K562 (cell line): ENCODE data around the gene PPM1N. TPM values are rescaled to one million over a fixed set of nuclear protein-coding genes. Genes with fewer than 3 reads are reported as not detected.

Source experiments
- ADNP ChIP-seq: fragments of 200-800 bp; sonication (Bioruptor generic); IDR thresholded peaks from 2 replicates; pipeline ENCODE4 v1.6.1; 2016; ENCODE audit warnings: missing genetic modification characterization, missing compliant biosample characterization
- E2F6 ChIP-seq, 2 experiments: IDR thresholded peaks; 2 replicates each; pipeline ENCODE4 v1.6.1; 2011; ENCODE audit warnings: borderline replicate concordance in 1 of 2, control low read depth in 1 of 2, low read depth in 1 of 2, low read length in 1 of 2, mild to moderate bottlenecking in 1 of 2, mixed read lengths in 1 of 2, moderate library complexity in 1 of 2; ENCODE audit not compliant: insufficient read depth in 1 of 2, insufficient read length in 1 of 2, poor library complexity in 1 of 2, severe bottlenecking in 1 of 2; ENCODE audit errors: extremely low read depth in 1 of 2
- GABPB2 ChIP-seq: fragments of 250-450 bp; sonication (Bioruptor Pico); conservative IDR thresholded peaks from 2 replicates; pipeline ENCODE4 v1.5.1; 2021; ENCODE audit warnings: mild to moderate bottlenecking
- GTF2F1 ChIP-seq: IDR thresholded peaks from 2 replicates; pipeline ENCODE4 v1.6.1; 2011; ENCODE audit warnings: low read depth, low read length, improper control_type of control experiment
- HDAC1 ChIP-seq, 2 experiments: fragments of 450-650 bp; IDR thresholded peaks; 2 replicates each; pipeline ENCODE4 v1.6.1; 2016 to 2017; ENCODE audit warnings: inconsistent platforms in 1 of 2, mild to moderate bottlenecking in 1 of 2, moderate library complexity in 1 of 2
- ILF3 ChIP-seq: fragments of 450-650 bp; IDR thresholded peaks from 2 replicates; pipeline ENCODE4 v1.6.1; 2018; ENCODE audit warnings: antibody characterized with exemption, mild to moderate bottlenecking, moderate library complexity, borderline replicate concordance
- MAFK ChIP-seq: IDR thresholded peaks from 2 replicates; pipeline ENCODE4 v1.6.1; 2011; ENCODE audit warnings: low read length, improper control_type of control experiment
- MNT ChIP-seq, 2 experiments: fragments of 450-650 bp; conservative IDR thresholded peaks; 2 replicates each; pipeline ENCODE4 v1.6.1; 2017; ENCODE audit warnings: mild to moderate bottlenecking in 2 of 2, moderate library complexity in 2 of 2
- RBM25 ChIP-seq: fragments of 200-400 bp; formaldehyde crosslinking; IDR thresholded peaks from 2 replicates; pipeline ENCODE4 v1.6.1; 2018; ENCODE audit warnings: low read length, low read depth, moderate library complexity; ENCODE audit not compliant: severe bottlenecking
- RCOR1 ChIP-seq, 2 experiments: IDR thresholded peaks; 2 replicates each; pipeline ENCODE4 v1.6.1; 2012; ENCODE audit warnings: low read depth in 2 of 2, low read length in 2 of 2, borderline replicate concordance in 1 of 2, improper control_type of control experiment in 1 of 2
- SUPT5H ChIP-seq: fragments of 450-650 bp; IDR thresholded peaks from 2 replicates; pipeline ENCODE4 v1.6.1; 2016
- ZNF23 ChIP-seq: fragments of 250-450 bp; sonication (Bioruptor Pico); IDR thresholded peaks from 2 replicates; pipeline ENCODE4 v1.4.0; 2020; ENCODE audit warnings: mild to moderate bottlenecking
- polyA plus RNA-seq, 8 experiments: library from polyadenylated mRNA; depleted of rRNA in 4 of 8; stranded (reverse) in 5 of 8; unstranded in 3 of 8; fragments of >200 nt; fragmentation: Nextera tagmentation in 2 of 8; fragmentation: Illumina TruSeq in 1 of 8; extraction: Ambion mirVana in 2 of 8; extraction: Trizol in 1 of 8; gene quantifications; 2 replicates each; pipeline versions ENCODE4 v1.2.1 to v1.2.3, GENCODE V29; 2011 to 2014; ENCODE audit warnings: inconsistent platforms in 1 of 8, missing spikeins in 1 of 8
- total RNA-seq, 7 experiments: library from RNA; depleted of rRNA in 6 of 7; stranded (reverse); fragments of >200 nt in 6 of 7; fragmentation: Illumina TruSeq in 2 of 7; extraction: Trizol in 2 of 7; gene quantifications; 2 replicates each; pipeline versions ENCODE4 v1.2.1 to v1.2.3, GENCODE V29; 2011 to 2021; ENCODE audit warnings: low replicate concordance in 1 of 7
- TF ChIP-seq, protein P1 (sequence below): IDR thresholded peaks from 3 replicates; pipeline ENCODE4 v1.6.1; 2011; ENCODE audit warnings: borderline replicate concordance, mild to moderate bottlenecking, moderate library complexity; ENCODE audit not compliant: insufficient read length; ENCODE audit errors: extremely low read depth

PPM1N gene
- total and polyA plus RNA-seq, 9 of the 15 experiments (the other 6 are each of a cell fraction or from before 2014, with no cell fraction given) = 4.5 to 15.6 (median 8.7) TPM

DNA sequence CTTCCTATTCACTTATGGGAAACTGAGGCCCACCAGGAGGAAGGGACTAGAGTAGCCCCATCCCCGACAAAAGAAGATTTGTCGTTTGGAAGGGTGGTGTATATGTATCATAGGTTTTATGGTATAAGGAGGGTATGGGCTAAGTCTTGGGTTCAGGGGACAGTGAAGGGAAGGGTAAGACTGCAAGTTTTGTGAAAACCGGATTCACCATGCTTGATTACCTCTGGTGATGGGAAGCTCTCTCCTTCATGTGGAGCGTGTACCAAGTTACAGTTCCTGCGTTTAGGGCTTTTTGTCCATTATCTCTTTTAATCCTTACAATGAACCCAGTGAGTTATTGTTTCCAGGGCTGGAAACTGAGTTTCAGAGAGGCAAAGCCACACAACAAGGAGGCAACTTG lies 12.8 kb downstream of the PPM1N start (continued):
- TF ChIP-seq E2F6 (IDR thresholded peaks at IDR 0.05; ENCODE audit: borderline replicate concordance in 1 of 2, extremely low read depth in 1 of 2, insufficient read depth in 1 of 2, insufficient read length in 1 of 2, low read depth in 1 of 2, low read length in 1 of 2, poor library complexity in 1 of 2, severe bottlenecking in 1 of 2) (no peak), ILF3 (no peak), HDAC1 (IDR thresholded peaks at IDR 0.05) (0 out of 4 replicates have a peak, but pooled peaks of 1 of the 2 experiments have one; percentile 22), GABPB2 (CRISPR knock-in tag) (no peak), ZNF23 (CRISPR knock-in tag) (no peak), RBM25 (peak; percentile 93), ADNP (tag) (0 out of 2 replicates have a peak, but pooled peaks have one; percentile 26), RCOR1 (IDR thresholded peaks at IDR 0.05; ENCODE audit: borderline replicate concordance in 1 of 2, low read depth in 2 of 2, low read length in 2 of 2) (0 out of 4 replicates have a peak, but pooled peaks of 1 of the 2 experiments have one; percentile 50), MNT (conservative IDR thresholded peaks at IDR 0.05) (no peak), MAFK (no peak), SUPT5H (0 out of 2 replicates have a peak, but pooled peaks have one; percentile 13), GTF2F1 (no peak)
- TF ChIP-seq, protein P1, sequence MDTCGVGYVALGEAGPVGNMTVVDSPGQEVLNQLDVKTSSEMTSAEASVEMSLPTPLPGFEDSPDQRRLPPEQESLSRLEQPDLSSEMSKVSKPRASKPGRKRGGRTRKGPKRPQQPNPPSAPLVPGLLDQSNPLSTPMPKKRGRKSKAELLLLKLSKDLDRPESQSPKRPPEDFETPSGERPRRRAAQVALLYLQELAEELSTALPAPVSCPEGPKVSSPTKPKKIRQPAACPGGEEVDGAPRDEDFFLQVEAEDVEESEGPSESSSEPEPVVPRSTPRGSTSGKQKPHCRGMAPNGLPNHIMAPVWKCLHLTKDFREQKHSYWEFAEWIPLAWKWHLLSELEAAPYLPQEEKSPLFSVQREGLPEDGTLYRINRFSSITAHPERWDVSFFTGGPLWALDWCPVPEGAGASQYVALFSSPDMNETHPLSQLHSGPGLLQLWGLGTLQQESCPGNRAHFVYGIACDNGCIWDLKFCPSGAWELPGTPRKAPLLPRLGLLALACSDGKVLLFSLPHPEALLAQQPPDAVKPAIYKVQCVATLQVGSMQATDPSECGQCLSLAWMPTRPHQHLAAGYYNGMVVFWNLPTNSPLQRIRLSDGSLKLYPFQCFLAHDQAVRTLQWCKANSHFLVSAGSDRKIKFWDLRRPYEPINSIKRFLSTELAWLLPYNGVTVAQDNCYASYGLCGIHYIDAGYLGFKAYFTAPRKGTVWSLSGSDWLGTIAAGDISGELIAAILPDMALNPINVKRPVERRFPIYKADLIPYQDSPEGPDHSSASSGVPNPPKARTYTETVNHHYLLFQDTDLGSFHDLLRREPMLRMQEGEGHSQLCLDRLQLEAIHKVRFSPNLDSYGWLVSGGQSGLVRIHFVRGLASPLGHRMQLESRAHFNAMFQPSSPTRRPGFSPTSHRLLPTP = no peak
- TF ChIP-seq, all 486 proteins: peak for 10
